ENCODE results near the gene MUC6.

Gene MUC6

GRCh38 chr11:1082728-1083620, 46.5 kb upstream of the MUC6 start:
- POLR2A ChIA-PET, result no interaction called here
- TF ChIP-seq CTCF (IDR thresholded peaks at IDR 0.05; ENCODE audit: insufficient read depth, low read length, missing control alignments), result no peak
- CTCF ChIA-PET, result no interaction called here

GRCh38 chr11:1082346-1082727, 45.8 kb upstream of the MUC6 start:
- CTCF ChIA-PET, result no interaction called here
- POLR2A ChIA-PET, result no interaction called here
- TF ChIP-seq CTCF (IDR thresholded peaks at IDR 0.05; ENCODE audit: insufficient read depth, low read length, missing control alignments), result no peak
- no peak for DNase-seq (ENCODE audit: low read depth, low spot score)
- no peak overlapping the region for H3K4me3 ChIP-seq (ENCODE audit: low read depth, low read length)

More at GRCh38 chr11:1082728-1083620, 46.5 kb upstream of the MUC6 start:
- no peak for DNase-seq (ENCODE audit: low read depth, low spot score)
- no peak overlapping the region for H3K4me3 ChIP-seq (ENCODE audit: low read depth, low read length)

- DNase-seq (ENCODE audit: low read depth, low spot score), result no peak
- no peak overlapping the region for H3K4me3 ChIP-seq (ENCODE audit: low read depth, low read length)
- ChIA-PET POLR2A (no interaction called here), CTCF (no interaction called here)
- no peak for TF ChIP-seq CTCF (IDR thresholded peaks at IDR 0.05; ENCODE audit: insufficient read depth, low read length, missing control alignments)
These were observed 45.2 kb upstream of the MUC6 start for GRCh38 chr11:1081601-1082311.

- TF ChIP-seq CTCF (IDR thresholded peaks at IDR 0.05; ENCODE audit: insufficient read depth, low read length, missing control alignments), result no peak
- ChIA-PET POLR2A (no interaction called here), CTCF (no interaction called here)
- no peak overlapping the region for H3K4me3 ChIP-seq (ENCODE audit: low read depth, low read length)
- DNase-seq (ENCODE audit: low read depth, low spot score), result no peak
These were observed 41.7 kb upstream of the MUC6 start for GRCh38 chr11:1078191-1078601.

- no peak for DNase-seq (ENCODE audit: low read depth, low spot score)
- H3K4me3 ChIP-seq (ENCODE audit: low read depth, low read length), result no peak overlapping the region
- CTCF ChIA-PET, result no interaction called here
- no peak for TF ChIP-seq CTCF (IDR thresholded peaks at IDR 0.05; ENCODE audit: insufficient read depth, low read length, missing control alignments)
- POLR2A ChIA-PET, result no interaction called here
These were observed 41.0 kb upstream of the MUC6 start for GRCh38 chr11:1077417-1078119.

- CTCF ChIA-PET, result no interaction called here
- no peak overlapping the region for H3K4me3 ChIP-seq (ENCODE audit: low read depth, low read length)
- no peak for DNase-seq (ENCODE audit: low read depth, low spot score)
- POLR2A ChIA-PET, result no interaction called here
- TF ChIP-seq CTCF (IDR thresholded peaks at IDR 0.05; ENCODE audit: insufficient read depth, low read length, missing control alignments), result no peak
These were observed 40.5 kb upstream of the MUC6 start for GRCh38 chr11:1077033-1077416.

All from AG04449 (cell line).